Common myeloid progenitor, CD34-positive (primary cell): ENCODE results near the gene MRPS18A.

Experiments used
- CTCF ChIA-PET: fragments of 350-600 bp; sonication (Branson Sonifier 250); formaldehyde crosslinking; loops from one replicate; lab custom pipeline; 2021; ENCODE audit warnings: antibody characterized with exemption; lab: Charles Lee
- POLR2A ChIA-PET: fragments of 350-600 bp; sonication (Branson Sonifier 250); formaldehyde crosslinking; loops from one replicate; lab custom pipeline; 2021; ENCODE audit warnings: antibody characterized with exemption; lab: Charles Lee
- DNase-seq, 3 donors: peaks; one replicate each; pipeline versions ENCODE4 v3.0.0 to v3.0.0-alpha.2; 2013
- H3K27ac ChIP-seq, 2 experiments: 1 replicate in 1 of 2; 2 replicates in 1 of 2; pipeline ENCODE4 v1.7.0; 2013; ENCODE audit warnings: inconsistent platforms in 2 of 2, low read length in 2 of 2, mild to moderate bottlenecking in 2 of 2, low read depth in 1 of 2, moderate library complexity in 1 of 2; ENCODE audit not compliant: severe bottlenecking in 2 of 2, insufficient read depth in 1 of 2, poor library complexity in 1 of 2
- H3K27me3 ChIP-seq, 5 experiments: replicated peaks in 2 of 5; 1 replicate in 3 of 5; 2 replicates in 2 of 5; pipeline versions ENCODE4 v1.6.1 to v1.7.0; 2013; ENCODE audit warnings: low read length in 4 of 5, mild to moderate bottlenecking in 2 of 5, moderate library complexity in 2 of 5, inconsistent platforms in 1 of 5; ENCODE audit not compliant: insufficient read depth in 5 of 5, control insufficient read depth in 4 of 5
- H3K36me3 ChIP-seq, 4 experiments: 1 replicate in 2 of 4; 2 replicates in 2 of 4; pipeline versions ENCODE4 v1.6.1 to v1.7.0; 2013; ENCODE audit warnings: low read length in 3 of 4, control low read depth in 1 of 4, mild to moderate bottlenecking in 1 of 4; ENCODE audit not compliant: control insufficient read depth in 4 of 4, insufficient read depth in 4 of 4
- H3K4me1 ChIP-seq, 4 experiments: 1 replicate in 3 of 4; 2 replicates in 1 of 4; pipeline versions ENCODE4 v1.6.1 to v1.7.1; 2013; ENCODE audit warnings: low read length in 3 of 4, mild to moderate bottlenecking in 3 of 4, control low read depth in 1 of 4, inconsistent platforms in 1 of 4, moderate library complexity in 1 of 4; ENCODE audit not compliant: control insufficient read depth in 4 of 4, insufficient read depth in 4 of 4; ENCODE audit errors: control extremely low read depth in 1 of 4
- H3K4me3 ChIP-seq, 7 experiments: 1 replicate in 4 of 7; 2 replicates in 3 of 7; pipeline versions ENCODE4 v1.5.1 to v1.7.0; 2013; ENCODE audit warnings: mild to moderate bottlenecking in 7 of 7, low read length in 6 of 7, moderate library complexity in 6 of 7, inconsistent platforms in 2 of 7, low read depth in 2 of 7, control low read depth in 1 of 7; ENCODE audit not compliant: insufficient read depth in 4 of 7, control insufficient read depth in 1 of 7; ENCODE audit errors: extremely low read depth in 1 of 7
- H3K9me3 ChIP-seq, 5 experiments: 1 replicate in 4 of 5; 2 replicates in 1 of 5; pipeline versions ENCODE4 v1.6.1 to v1.7.1; 2013; ENCODE audit warnings: low read length in 4 of 5, mild to moderate bottlenecking in 2 of 5, inconsistent platforms in 1 of 5, low read depth in 1 of 5, moderate library complexity in 1 of 5; ENCODE audit not compliant: control insufficient read depth in 4 of 5, insufficient read depth in 2 of 5; ENCODE audit errors: control extremely low read depth in 1 of 5
- WGBS: methylation state at CpG from one replicate; pipeline ENCODE4 v1.1.5; 2013; ENCODE audit not compliant: insufficient coverage; 5-methylcytosine and 5-hydroxymethylcytosine counted together

Gene MRPS18A

GRCh38 chr6:43625393-43625992 is 62.1 kb downstream of the MRPS18A start:
- Histone ChIP-seq H3K27ac (peak overlapping the region in 1 of 2 experiments; percentile 92), H3K36me3 (peaks cover 9 to 69% (median 54%) of the 10 kb centered on the region in 4 experiments), H3K27me3 (no peaks in the 10 kb centered on the region), H3K9me3 (no peaks in the 10 kb centered on the region), H3K4me1 (peaks cover 4 to 29% (median 22%) of the 10 kb centered on the region in 4 experiments), H3K4me3 (no peak overlapping the region)
- CTCF ChIA-PET, result interaction anchor here (1.1 kb wide), 1 partner anchor 11 kb away, joined by 4 read pairs; no protein-coding TSS in a partner anchor
- POLR2A ChIA-PET, result interaction anchor here (1.0 kb wide), 1 partner anchor 10 kb away, joined by 3 read pairs; the partner anchor contains the start of gene MAD2L1BP
- 98% methylated on average over 14 of the region's 16 CpGs for WGBS
- no peak for DNase-seq

GRCh38 chr6:43624786-43625288 is 62.8 kb downstream of the MRPS18A start:
- POLR2A ChIA-PET, result no interaction called here
- Histone ChIP-seq H3K4me3 (no peak overlapping the region), H3K27me3 (no peaks in the 10 kb centered on the region), H3K9me3 (no peaks in the 10 kb centered on the region), H3K36me3 (peaks cover 9 to 71% (median 55%) of the 10 kb centered on the region in 4 experiments), H3K27ac (no peak overlapping the region), H3K4me1 (peaks cover 4 to 27% (median 18%) of the 10 kb centered on the region in 4 experiments)
- DNase-seq, result no peak
- CTCF ChIA-PET, result no interaction called here
- 97% methylated on average over 3 of the region's 7 CpGs for WGBS

DNA sequence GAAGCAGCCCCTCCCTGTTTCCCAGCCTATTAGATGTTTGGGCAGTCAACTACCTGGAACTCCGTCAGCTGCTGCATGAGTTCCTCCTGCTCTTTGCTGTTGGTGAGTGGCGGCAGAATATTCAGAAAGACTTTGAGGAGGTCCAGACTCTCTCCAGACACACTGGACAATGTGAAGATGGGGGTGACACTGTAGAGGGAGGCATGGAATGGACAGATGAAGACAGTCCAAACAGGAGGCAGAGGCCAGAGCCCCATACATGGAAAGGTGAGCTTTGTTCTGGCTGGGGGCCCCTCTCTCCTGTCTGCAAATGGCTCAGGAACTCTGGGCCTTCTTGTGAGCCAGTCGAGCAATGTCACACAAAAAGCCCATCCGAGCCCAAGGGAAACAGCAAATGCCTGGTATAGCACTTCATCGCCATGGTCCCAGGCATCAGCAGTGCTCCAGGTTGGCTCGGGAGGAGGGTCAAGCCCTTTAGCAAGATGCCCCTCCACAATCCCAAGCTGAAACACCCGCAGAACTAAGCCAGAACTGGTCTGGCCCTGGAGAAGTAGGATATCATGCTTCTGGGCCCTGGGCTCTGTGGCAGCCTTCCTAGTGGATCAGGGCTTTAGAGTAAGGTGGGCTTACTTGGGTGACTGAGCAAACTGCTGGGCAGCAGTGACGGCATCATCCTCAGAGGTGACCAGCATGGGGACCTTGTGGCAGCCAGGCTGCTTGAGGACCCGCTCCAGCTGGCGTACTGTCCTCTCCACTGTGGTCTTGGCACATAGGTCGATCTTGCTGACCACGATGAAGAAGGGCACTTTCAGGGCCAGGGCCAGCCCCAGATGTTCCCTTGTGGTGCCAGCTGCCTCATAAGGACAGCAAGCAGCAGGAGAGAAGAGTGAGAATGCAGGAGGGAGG is 63.5 kb downstream of the MRPS18A start:
- Histone ChIP-seq H3K4me1 (peaks cover 9 to 27% (median 16%) of the 10 kb centered on the region in 4 experiments), H3K27ac (no peak overlapping the region), H3K9me3 (no peaks in the 10 kb centered on the region), H3K4me3 (no peak overlapping the region), H3K36me3 (peaks cover 9 to 74% (median 56%) of the 10 kb centered on the region in 4 experiments), H3K27me3 (no peaks in the 10 kb centered on the region)
- DNase-seq, result no peak
- ChIA-PET CTCF (interaction anchor here (0.9 kb wide), 1 partner anchor 16 kb away, joined by 3 read pairs; no protein-coding TSS in a partner anchor), POLR2A (no interaction called here)
- WGBS, result 99% methylated on average over 12 of the region's 12 CpGs

DNA sequence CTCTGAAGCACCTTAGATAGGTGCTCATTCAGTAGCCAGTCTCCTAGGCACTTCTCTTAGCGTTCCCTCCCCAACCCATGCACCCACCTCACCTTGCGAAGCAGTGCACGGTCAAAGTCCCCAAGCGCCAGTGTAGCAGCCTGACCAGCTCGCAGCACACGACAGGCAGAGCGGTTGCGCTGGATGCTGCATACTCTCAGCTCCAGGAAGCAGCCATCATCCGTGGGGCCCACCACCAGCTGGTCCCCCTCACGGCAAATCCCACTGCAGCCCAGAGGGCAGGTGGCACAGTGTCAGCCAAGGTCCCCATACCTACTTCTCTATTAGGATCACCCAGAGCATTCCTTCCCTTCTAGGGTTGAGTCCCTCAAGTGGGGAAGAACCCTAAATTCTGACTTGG is 65.0 kb downstream of the MRPS18A start:
- Histone ChIP-seq H3K9me3 (no peaks in the 10 kb centered on the region), H3K27me3 (no peaks in the 10 kb centered on the region), H3K27ac (no peak overlapping the region), H3K4me1 (peaks cover 6 to 16% (median 11%) of the 10 kb centered on the region in 4 experiments), H3K36me3 (peaks cover 9 to 76% (median 56%) of the 10 kb centered on the region in 4 experiments), H3K4me3 (no peak overlapping the region)
- no peak for DNase-seq
- CTCF ChIA-PET, result interaction anchor here (0.8 to 1.0 kb wide), 2 partner anchors 14 to 48 kb away, joined by 3 to 4 read pairs; no protein-coding TSS in a partner anchor
- 95% methylated on average over 10 of the region's 10 CpGs for WGBS
- POLR2A ChIA-PET, result interaction anchor here (0.7 kb wide), 1 partner anchor 9 kb away, joined by 5 read pairs; no protein-coding TSS in a partner anchor

DNA sequence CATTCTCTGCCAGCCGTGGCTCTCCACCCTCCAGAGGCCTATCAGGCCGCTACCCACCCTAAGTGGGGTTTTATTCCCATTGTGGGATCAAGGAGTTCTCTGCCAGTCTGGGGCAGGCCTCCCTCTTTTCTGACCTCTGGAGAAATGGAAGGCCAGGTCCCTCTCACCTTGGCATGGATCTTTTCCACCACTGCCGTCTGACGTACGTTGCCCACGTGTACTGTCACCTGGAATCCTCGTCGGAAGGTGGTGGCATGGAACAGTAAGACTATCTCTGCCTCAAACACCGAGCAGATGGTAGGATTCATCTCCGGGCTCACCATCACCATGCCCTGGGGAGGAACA is 65.8 kb downstream of the MRPS18A start:
- WGBS, result 97% methylated on average over 9 of the region's 10 CpGs
- ChIA-PET CTCF (interaction anchor here (1.0 kb wide), 1 partner anchor 49 kb away, joined by 4 read pairs; no protein-coding TSS in a partner anchor), POLR2A (interaction anchor here (0.7 kb wide), 1 partner anchor 9 kb away, joined by 5 read pairs; no protein-coding TSS in a partner anchor)
- no peak overlapping the region for H3K27ac ChIP-seq
- H3K36me3 ChIP-seq, result peaks cover 9 to 70% (median 56%) of the 10 kb centered on the region in 4 experiments
- H3K4me1 ChIP-seq, result peaks cover 0 to 9% (median 6%) of the 10 kb centered on the region in 4 experiments
- DNase-seq, result no peak
- H3K4me3 ChIP-seq, result no peak overlapping the region
- no peaks in the 10 kb centered on the region for H3K9me3 ChIP-seq
- no peaks in the 10 kb centered on the region for H3K27me3 ChIP-seq
